GM12875 (cell line): ENCODE data around the gene LCORL.

ENCODE experiments used
- H3K4me3 ChIP-seq: one replicate; pipeline ENCODE4 v1.5.1; 2011; ENCODE audit warnings: low read depth, low read length, control low read depth
- CTCF ChIP-seq: IDR thresholded peaks from 2 replicates; pipeline ENCODE4 v1.5.1; 2011; ENCODE audit warnings: low read depth, mild to moderate bottlenecking, control low read depth, inconsistent platforms, low read length, moderate library complexity, borderline replicate concordance; ENCODE audit not compliant: insufficient read depth

LCORL gene

DNA sequence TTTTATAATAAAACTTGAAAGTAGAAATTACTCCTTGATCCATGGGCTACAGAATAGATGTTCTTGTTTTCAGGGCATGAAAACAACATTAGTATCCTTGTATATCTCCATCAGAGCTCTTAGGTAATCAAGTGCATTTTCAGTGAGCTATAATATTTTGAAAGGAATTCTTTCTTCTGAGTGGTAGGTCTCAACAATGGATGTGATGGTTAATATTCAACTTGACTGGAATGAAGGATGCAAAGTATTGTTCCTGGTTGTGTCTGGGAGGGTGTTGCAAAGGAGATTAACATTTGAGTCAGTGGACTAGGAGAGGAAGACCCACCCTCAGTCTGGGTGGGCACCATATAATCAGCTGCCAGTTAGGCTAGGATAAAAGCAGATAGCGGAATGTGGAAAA is 100.1 kb downstream of the LCORL start:
- TF ChIP-seq CTCF: no peak
- H3K4me3 ChIP-seq: no peak overlapping the region

DNA sequence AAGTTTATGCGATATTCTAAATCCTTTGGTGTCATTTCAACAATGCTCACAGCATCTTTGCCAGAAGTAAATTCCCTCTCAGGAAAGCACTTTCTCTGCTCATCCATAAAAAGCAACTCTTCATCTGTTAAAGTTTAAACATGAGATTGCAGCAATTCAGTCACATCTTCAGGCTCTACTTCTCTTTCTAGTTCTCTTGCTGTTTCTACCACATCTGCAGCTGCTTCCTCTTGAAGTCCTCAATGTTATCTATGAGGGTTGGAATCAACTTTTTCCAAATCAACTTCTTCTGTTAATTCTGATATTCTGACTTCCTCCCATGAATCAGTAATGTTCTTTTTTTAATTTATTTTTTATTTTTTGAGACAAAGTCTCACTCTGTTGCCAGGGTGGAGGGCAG is 100.9 kb downstream of the LCORL start:
- H3K4me3 ChIP-seq: no peak overlapping the region
- TF ChIP-seq CTCF: no peak

GRCh38 chr4:17915439-17915838 is 106.1 kb downstream of the LCORL start:
- H3K4me3 ChIP-seq: no peak overlapping the region
- TF ChIP-seq CTCF: no peak

DNA sequence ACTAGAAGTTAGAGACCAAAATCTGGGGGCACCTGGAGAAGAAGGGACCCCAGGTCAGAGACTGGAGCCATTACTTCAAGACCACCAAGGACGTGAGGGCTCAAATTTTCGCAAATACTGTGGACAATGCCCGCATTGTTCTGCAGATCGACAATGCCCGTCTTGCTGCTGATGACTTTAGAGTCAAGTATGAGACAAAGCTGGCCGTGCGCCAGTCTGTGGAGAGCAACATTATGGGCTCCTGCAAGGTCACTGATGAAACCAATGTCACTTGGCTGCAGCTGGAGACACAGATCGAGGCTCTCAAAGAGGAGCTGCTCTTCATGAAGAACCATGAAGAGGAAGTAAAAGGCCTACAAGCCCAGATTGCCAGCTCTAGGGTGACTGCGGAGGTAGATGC is 109.5 kb downstream of the LCORL start:
- H3K4me3 ChIP-seq: no peak overlapping the region
- TF ChIP-seq CTCF: no peak

DNA sequence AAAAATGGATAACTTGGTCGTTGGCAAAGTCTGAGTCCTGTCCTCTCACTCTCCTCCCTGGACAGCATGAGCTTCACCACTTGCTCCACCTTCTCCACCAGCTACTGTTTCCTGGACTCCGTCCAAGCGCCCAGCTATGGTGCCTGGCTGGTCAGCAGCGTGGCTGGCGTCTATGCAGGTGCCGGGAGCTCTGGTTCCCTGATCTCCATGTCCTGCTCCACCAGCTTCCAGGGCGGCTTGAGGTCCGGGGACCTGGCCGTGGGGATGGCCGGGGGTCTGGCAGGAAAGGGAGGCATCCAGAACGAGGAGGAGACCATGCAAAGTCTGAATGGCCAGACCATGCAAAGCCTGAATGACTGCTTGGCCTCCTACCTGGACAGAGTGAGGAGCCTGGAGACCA is 109.9 kb downstream of the LCORL start:
- no peak overlapping the region for H3K4me3 ChIP-seq
- no peak for TF ChIP-seq CTCF

DNA sequence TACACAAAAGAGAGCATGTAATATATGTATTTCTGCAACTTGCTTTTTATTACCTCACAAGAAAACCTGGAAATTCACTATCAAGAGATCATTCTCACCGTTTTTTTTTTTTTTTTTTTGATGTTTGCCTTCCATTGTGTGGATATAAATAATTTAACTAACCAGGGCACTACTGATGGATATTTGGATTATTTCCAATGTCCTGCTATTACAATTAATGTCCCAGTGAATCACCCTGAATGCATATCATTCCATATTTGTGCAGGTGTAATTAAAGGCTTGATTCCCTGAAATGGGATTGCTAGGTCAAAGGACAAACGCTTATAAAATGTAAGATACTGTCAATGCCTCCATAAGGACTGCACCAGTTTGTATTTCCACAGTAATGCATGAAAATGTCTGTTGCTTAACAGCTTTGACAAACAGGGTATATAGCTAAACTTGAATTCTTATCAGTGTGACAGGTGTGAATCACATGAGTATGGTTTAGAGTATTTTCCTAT is 123.0 kb downstream of the LCORL start:
- no peak for TF ChIP-seq CTCF
- no peak overlapping the region for H3K4me3 ChIP-seq

DNA sequence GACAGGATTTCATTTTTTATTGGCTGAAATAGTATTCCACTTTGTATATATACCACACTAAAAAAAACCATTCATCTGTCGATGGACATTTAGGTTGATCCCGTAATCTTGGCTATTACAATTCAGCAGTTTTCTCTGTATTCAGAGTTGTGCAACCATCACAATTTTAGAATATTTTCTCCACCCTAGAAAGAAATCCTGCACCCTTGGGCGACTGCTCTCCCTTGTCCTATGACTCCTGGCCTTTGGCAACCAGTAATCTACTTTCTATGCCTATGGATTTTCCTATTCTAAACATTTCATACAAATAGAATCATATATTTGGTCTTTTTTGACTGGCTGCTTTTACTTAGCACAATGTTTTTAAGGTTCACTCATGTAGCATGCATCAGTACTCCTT is 126.1 kb downstream of the LCORL start:
- TF ChIP-seq CTCF: no peak
- no peak overlapping the region for H3K4me3 ChIP-seq
